Adrenal gland (tissue), 12 donors: ENCODE measurements around the gene TP73. TPM values are rescaled to one million over a fixed set of nuclear protein-coding genes. Genes with fewer than 3 reads are reported as not detected.
A peak's percentile ranks its signal among the peaks of the same experiment; 100 is the strongest.

Source experiments
- DNase-seq, 7 donors: peaks; one replicate each; pipeline ENCODE4 v3.0.0-alpha.2; 2019 to 2020
- H3K27ac ChIP-seq, 5 donors: fragments of 200-600 bp; sonication (generic) in 4 of 5; 1 replicate in 3 of 5; 2 replicates in 2 of 5; pipeline versions ENCODE4 v1.5.1 to v1.8.0; 2016 to 2020; ENCODE audit warnings: mild to moderate bottlenecking in 1 of 5
- H3K27me3 ChIP-seq: fragments of 200-600 bp; 2 replicates; pipeline ENCODE4 v1.8.0; 2021
- H3K36me3 ChIP-seq, 2 donors: fragments of 200-600 bp; replicated peaks in 1 of 2; 1 replicate in 1 of 2; 2 replicates in 1 of 2; pipeline versions ENCODE4 v1.5.1 to v1.8.0; 2018 to 2022
- H3K4me1 ChIP-seq, 2 donors: fragments of 200-600 bp; replicated peaks in 1 of 2; 1 replicate in 1 of 2; 2 replicates in 1 of 2; pipeline versions ENCODE4 v1.5.1 to v1.8.0; 2018 to 2021
- H3K4me3 ChIP-seq, 4 donors: fragments of 200-600 bp; sonication (generic) in 3 of 4; one replicate each; pipeline ENCODE4 v1.5.1; 2016 to 2018
- H3K9me3 ChIP-seq, 3 donors: fragments of 200-600 bp; sonication (generic) in 1 of 3; replicated peaks in 1 of 3; 1 replicate in 2 of 3; 2 replicates in 1 of 3; pipeline versions ENCODE4 v1.5.1 to v1.8.0; 2016 to 2021
- CTCF ChIP-seq, 6 experiments: fragments of 450-650 bp in 4 of 6; fragments of 200-600 bp in 2 of 6; sonication (generic) in 1 of 6; IDR thresholded peaks; 1 replicate in 5 of 6; 2 replicates in 1 of 6; pipeline versions ENCODE4 v1.5.1 to v1.8.0; 2016 to 2021; ENCODE audit warnings: antibody characterized with exemption in 6 of 6, mild to moderate bottlenecking in 2 of 6, moderate library complexity in 1 of 6
- POLR2A ChIP-seq, 2 donors: fragments of 450-650 bp; IDR thresholded peaks; one replicate each; pipeline ENCODE4 v1.6.1; 2017; ENCODE audit warnings: antibody characterized with exemption in 2 of 2, mild to moderate bottlenecking in 2 of 2, moderate library complexity in 1 of 2
- WGBS, 4 donors: extraction: QIAGEN DNeasy Blood & Tissue Kit in 2 of 4; methylation state at CpG; one replicate each; pipeline versions ENCODE4 v1.1.5 to v1.1.7; 2013 to 2017; 5-methylcytosine and 5-hydroxymethylcytosine counted together
- intact Hi-C, 2 donors: fragments of 100-400 bp; cut with DNase I; formaldehyde crosslinking; loops; one replicate each; pipeline versions ENCODE4 v1.14.1 to v1.15.0; 2022 to 2023
- polyA plus RNA-seq, 3 donors: library from polyadenylated mRNA; stranded (reverse); fragments of 200-250 nt in 2 of 3; fragments of 350-450 nt in 1 of 3; fragmentation: Illumina TruSeq in 1 of 3; extraction: RNeasy Lipid Tissue Mini Kit (QIAGEN cat#74804) in 1 of 3; gene quantifications; one replicate each; pipeline ENCODE4 v1.2.3, GENCODE V29; 2013 to 2014
- total RNA-seq, 9 donors: library from RNA; depleted of rRNA in 4 of 9; stranded (reverse); fragments of >200 nt in 4 of 9; fragments of 120-200 nt in 1 of 9; fragmentation: NEBNext Ultra II Directional in 1 of 9; extraction: Animal tissue kit (Norgen Biotek cat#: 25700) in 1 of 9; gene quantifications; one replicate each; pipeline versions ENCODE4 v1.1.0 to v1.2.4, GENCODE V29; 2013 to 2023
- donor health status: healthy with polysubstance abuse.
- donor health status: Bipolar disorder and iron deficiency.
- donor health status: DM: yes; HTN: yes; CAD: no.
- donor health status: DM: no; HTN: no; CAD: no.
- donor health status: DM: no; HTN: no; CAD: no.
- donor health status: DM: yes; HTN: yes; CAD: no.

The TP73 gene
- total and polyA plus RNA-seq, 12 donors: 0.03 to 0.22 (median 0.14) TPM; not detected in 6

DNA sequence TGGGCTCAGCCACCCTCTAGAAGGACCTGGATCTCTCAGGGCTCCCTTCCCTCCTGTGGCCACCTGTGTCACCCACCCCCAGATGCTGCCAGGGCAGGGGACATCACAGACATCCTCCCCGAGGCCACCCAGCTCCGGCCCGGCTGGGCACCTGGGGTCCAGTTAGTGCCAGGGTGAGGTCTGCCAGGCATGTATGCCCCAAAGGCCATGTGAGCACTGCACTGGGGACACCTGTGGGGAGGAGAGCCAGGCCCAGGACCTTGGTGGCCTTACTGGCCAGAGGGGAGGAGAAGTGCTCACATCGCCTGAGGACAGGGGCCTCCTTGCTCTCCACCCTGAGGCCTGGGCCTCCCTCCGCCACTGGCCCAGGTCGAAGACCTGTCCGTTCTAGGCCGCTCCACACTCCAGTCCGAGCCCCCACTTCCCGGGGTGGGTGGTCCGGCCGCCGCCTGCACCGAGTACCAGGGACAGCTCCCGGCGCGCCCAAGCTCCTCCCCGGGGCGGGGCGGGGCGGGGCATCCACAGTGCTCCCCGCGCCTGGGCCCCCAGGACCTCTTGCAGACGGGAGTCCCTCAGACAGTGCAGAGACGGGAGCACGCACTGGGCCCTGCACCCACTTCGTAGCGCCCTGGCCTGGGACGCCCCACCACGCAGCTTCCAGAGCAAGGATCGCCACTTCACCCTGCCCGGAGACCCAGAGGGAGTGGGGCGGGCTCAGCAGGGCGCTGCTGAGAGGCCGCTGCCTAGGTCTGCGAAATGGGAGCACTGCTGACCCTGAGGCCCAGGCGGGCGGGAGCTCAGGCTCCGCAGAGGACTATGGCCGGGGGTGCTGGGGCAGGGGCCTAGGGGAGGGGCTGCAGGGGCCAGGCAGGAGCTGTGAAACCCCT is 65.6 kb downstream of the TP73 start:
- no peak for TF ChIP-seq POLR2A (IDR thresholded peaks at IDR 0.05)
- no peak for TF ChIP-seq CTCF (IDR thresholded peaks at IDR 0.05)
- 34 to 75% (median 35%) methylated on average over 11 to 40 of the region's 40 CpGs; no CpG with 5 or more reads in 1 of the 4 donors for WGBS, 4 donors
- peaks cover 10 to 21% of the 10 kb centered on the region in 2 donors for H3K4me1 ChIP-seq
- no peak overlapping the region for H3K27ac ChIP-seq
- DNase-seq: peak in 1 of 7 donors; percentile 22
- no peak overlapping the region for H3K4me3 ChIP-seq
- no peaks in the 10 kb centered on the region for H3K36me3 ChIP-seq
- peaks cover 6% of the 10 kb centered on the region for H3K27me3 ChIP-seq
- intact Hi-C loops: no loop called here
- H3K9me3 ChIP-seq: no peaks in the 10 kb centered on the region

DNA sequence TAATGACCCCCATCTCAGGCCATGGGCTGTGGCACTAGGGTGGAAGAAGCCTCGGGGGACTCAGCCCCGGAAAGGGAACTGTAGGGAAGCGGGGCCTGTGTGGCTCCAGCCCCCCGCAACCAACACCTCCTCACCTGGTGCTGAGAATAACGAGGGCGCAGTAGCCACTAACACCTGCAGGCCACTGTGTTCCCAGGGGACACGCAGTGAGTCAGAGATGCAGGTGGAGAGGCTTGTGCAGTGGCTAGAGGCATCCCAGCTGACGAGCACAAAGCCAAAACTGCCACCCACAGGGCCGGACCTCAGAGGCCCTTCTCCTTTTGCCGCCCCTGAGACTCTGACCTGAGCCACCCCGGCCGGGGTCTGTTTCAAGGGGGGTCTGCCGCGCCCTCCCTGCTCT is 66.4 kb downstream of the TP73 start:
- H3K27me3 ChIP-seq: peaks cover 6% of the 10 kb centered on the region

GRCh38 chr1:3721955-3722465 is 69.7 kb downstream of the TP73 start:
- no peak for DNase-seq
- WGBS, 4 donors: 79 to 85% (median 83%) methylated on average over 13 to 20 of the region's 20 CpGs
- intact Hi-C loops: loop anchor here (2.0 to 10.0 kb wide), 3 partner anchors 25 to 230 kb away; no protein-coding TSS in a partner anchor
- H3K9me3 ChIP-seq: no peaks in the 10 kb centered on the region
- TF ChIP-seq CTCF (IDR thresholded peaks at IDR 0.05): no peak
- H3K27ac ChIP-seq: no peak overlapping the region
- no peaks in the 10 kb centered on the region for H3K36me3 ChIP-seq
- no peaks in the 10 kb centered on the region for H3K4me1 ChIP-seq
- peaks cover 6% of the 10 kb centered on the region for H3K27me3 ChIP-seq
- H3K4me3 ChIP-seq: no peak overlapping the region

More for the DNA sequence above, 66.4 kb downstream of the TP73 start:
- Histone ChIP-seq H3K4me3 (no peak overlapping the region), H3K27ac (no peak overlapping the region), H3K36me3 (no peaks in the 10 kb centered on the region), H3K4me1 (peaks cover 6 to 13% of the 10 kb centered on the region in 2 donors), H3K9me3 (no peaks in the 10 kb centered on the region)
- intact Hi-C loops: no loop called here
- TF ChIP-seq CTCF (IDR thresholded peaks at IDR 0.05) (no peak), POLR2A (IDR thresholded peaks at IDR 0.05) (no peak)
- 53 to 92% (median 85%) methylated on average over 3 to 14 of the region's 14 CpGs for WGBS, 4 donors
- no peak for DNase-seq

DNA sequence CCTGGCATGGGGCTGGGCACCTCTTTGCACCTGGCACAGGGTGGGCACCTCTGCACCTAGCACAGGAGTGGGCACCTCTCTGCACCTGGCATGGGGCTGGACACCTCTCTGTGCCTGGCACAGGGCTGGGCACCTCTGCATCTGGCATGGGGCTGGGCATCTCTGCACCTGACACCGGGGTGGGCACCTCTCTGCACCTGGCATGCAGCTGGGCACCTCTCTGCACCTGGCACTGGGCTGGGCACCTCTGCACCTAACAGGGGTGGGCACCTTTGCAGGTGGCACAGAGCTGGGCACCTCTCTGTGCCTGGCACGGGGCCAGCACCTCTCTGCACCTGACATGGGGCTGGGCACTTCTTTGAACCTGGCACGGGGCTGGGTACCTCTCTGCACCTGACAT is 70.5 kb downstream of the TP73 start:
- WGBS, 4 donors: 40 to 74% (median 63%) methylated on average over 1 to 3 of the region's 3 CpGs; no CpG with 5 or more reads in 1 of the 4 donors
- Histone ChIP-seq H3K36me3 (no peaks in the 10 kb centered on the region), H3K4me3 (no peak overlapping the region), H3K27ac (no peak overlapping the region), H3K9me3 (no peaks in the 10 kb centered on the region), H3K27me3 (no peaks in the 10 kb centered on the region), H3K4me1 (no peaks in the 10 kb centered on the region)
- intact Hi-C loops: loop anchor here (2.0 to 10.0 kb wide), 3 partner anchors 26 to 231 kb away; no protein-coding TSS in a partner anchor
- DNase-seq: no peak
- TF ChIP-seq POLR2A (IDR thresholded peaks at IDR 0.05) (no peak), CTCF (IDR thresholded peaks at IDR 0.05) (no peak)
